Suprapubic skin (tissue), 4 donors: ENCODE results near the gene APOE. TPM values are rescaled to one million over a fixed set of nuclear protein-coding genes. Genes with fewer than 3 reads are reported as not detected.

Experiments used
- DNase-seq, 2 donors: peaks; one replicate each; pipeline ENCODE4 v3.0.0-alpha.2; 2019; ENCODE audit warnings: low spot score in 2 of 2
- H3K27ac ChIP-seq: fragments of 200-600 bp; sonication (generic); one replicate; pipeline ENCODE4 v1.5.1; 2019
- H3K27me3 ChIP-seq: fragments of 200-600 bp; sonication (generic); one replicate; pipeline ENCODE4 v1.5.1; 2019
- H3K36me3 ChIP-seq: fragments of 200-600 bp; sonication (generic); one replicate; pipeline ENCODE4 v1.5.1; 2019
- H3K4me1 ChIP-seq: fragments of 200-600 bp; sonication (generic); one replicate; pipeline ENCODE4 v1.5.1; 2019
- H3K4me3 ChIP-seq: fragments of 200-600 bp; sonication (generic); one replicate; pipeline ENCODE4 v1.5.1; 2019; ENCODE audit warnings: mild to moderate bottlenecking
- H3K9me3 ChIP-seq: fragments of 200-600 bp; sonication (generic); one replicate; pipeline ENCODE4 v1.5.1; 2019
- EP300 ChIP-seq: sonication (generic); formaldehyde crosslinking; IDR thresholded peaks from one replicate; pipeline ENCODE4 v1.6.1; 2017; ENCODE audit warnings: antibody characterized with exemption
- POLR2A ChIP-seq, 2 donors: fragments of 450-650 bp; IDR thresholded peaks; one replicate each; pipeline ENCODE4 v1.6.1; 2017; ENCODE audit warnings: antibody characterized with exemption in 2 of 2, mild to moderate bottlenecking in 2 of 2, moderate library complexity in 2 of 2
- POLR2AphosphoS5 ChIP-seq, 3 donors: sonication (generic); formaldehyde crosslinking; IDR thresholded peaks; one replicate each; pipeline ENCODE4 v1.6.1; 2017; ENCODE audit warnings: antibody characterized with exemption in 3 of 3
- WGBS: methylation state at CpG from one replicate; pipeline ENCODE4 v1.1.5; 2018; 5-methylcytosine and 5-hydroxymethylcytosine counted together
- total RNA-seq, 4 donors: library from RNA; depleted of rRNA; stranded (reverse); fragments of >200 nt; gene quantifications; one replicate each; pipeline ENCODE4 v1.1.0, GENCODE V29; 2016
- TF ChIP-seq, protein P1 (sequence below), 2 donors: fragments of 200-600 bp in 1 of 2; fragments of 450-650 bp in 1 of 2; sonication (generic) in 1 of 2; IDR thresholded peaks; one replicate each; pipeline ENCODE4 v1.5.1; 2016 to 2019; ENCODE audit warnings: antibody characterized with exemption in 2 of 2, mild to moderate bottlenecking in 1 of 2, moderate library complexity in 1 of 2

Gene APOE
- total RNA-seq, 4 donors from 2014 or later, result 418 to 859 (median 594) TPM

DNA sequence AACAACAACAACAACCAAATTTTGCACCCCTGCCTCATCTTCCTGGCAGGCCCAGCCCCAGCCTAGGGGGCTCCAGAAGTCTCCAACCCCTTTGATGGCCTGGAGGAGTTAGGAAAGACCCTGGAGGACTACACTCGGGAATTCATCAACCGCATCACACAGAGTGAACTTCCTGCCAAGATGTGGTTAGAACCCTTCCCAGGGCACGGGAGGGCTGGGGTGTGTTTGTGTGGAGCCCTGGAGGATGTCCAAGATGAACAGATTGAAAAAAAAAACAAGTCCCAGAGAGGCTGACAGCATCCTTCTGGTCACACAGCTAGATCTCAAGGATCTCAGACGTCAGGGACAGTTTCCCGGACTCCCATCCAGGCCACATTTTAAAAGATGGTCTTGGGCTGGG, 22.1 kb downstream of the APOE start:
- Histone ChIP-seq H3K9me3 (no peaks in the 10 kb centered on the region), H3K27ac (no peak overlapping the region), H3K4me3 (no peak overlapping the region), H3K27me3 (no peaks in the 10 kb centered on the region), H3K36me3 (no peaks in the 10 kb centered on the region), H3K4me1 (peaks cover 29% of the 10 kb centered on the region)
- TF ChIP-seq POLR2A (IDR thresholded peaks at IDR 0.05) (no peak), POLR2AphosphoS5 (IDR thresholded peaks at IDR 0.05) (no peak), EP300 (no peak)
- TF ChIP-seq, protein P1, sequence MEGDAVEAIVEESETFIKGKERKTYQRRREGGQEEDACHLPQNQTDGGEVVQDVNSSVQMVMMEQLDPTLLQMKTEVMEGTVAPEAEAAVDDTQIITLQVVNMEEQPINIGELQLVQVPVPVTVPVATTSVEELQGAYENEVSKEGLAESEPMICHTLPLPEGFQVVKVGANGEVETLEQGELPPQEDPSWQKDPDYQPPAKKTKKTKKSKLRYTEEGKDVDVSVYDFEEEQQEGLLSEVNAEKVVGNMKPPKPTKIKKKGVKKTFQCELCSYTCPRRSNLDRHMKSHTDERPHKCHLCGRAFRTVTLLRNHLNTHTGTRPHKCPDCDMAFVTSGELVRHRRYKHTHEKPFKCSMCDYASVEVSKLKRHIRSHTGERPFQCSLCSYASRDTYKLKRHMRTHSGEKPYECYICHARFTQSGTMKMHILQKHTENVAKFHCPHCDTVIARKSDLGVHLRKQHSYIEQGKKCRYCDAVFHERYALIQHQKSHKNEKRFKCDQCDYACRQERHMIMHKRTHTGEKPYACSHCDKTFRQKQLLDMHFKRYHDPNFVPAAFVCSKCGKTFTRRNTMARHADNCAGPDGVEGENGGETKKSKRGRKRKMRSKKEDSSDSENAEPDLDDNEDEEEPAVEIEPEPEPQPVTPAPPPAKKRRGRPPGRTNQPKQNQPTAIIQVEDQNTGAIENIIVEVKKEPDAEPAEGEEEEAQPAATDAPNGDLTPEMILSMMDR (IDR thresholded peaks at IDR 0.05), result no peak
- DNase-seq, result no peak
- 40% methylated on average over 5 of the region's 5 CpGs for WGBS

- WGBS, result 91% methylated on average over 7 of the region's 7 CpGs
- H3K27me3 ChIP-seq, result no peaks in the 10 kb centered on the region
- H3K4me3 ChIP-seq, result no peak overlapping the region
- TF ChIP-seq POLR2A (IDR thresholded peaks at IDR 0.05) (no peak), EP300 (no peak), POLR2AphosphoS5 (IDR thresholded peaks at IDR 0.05) (no peak)
- TF ChIP-seq, protein P1 (IDR thresholded peaks at IDR 0.05), result no peak
- no peaks in the 10 kb centered on the region for H3K36me3 ChIP-seq
- DNase-seq, result no peak
- peaks cover 22% of the 10 kb centered on the region for H3K4me1 ChIP-seq
- H3K27ac ChIP-seq, result no peak overlapping the region
- no peaks in the 10 kb centered on the region for H3K9me3 ChIP-seq
These were observed 24.5 kb downstream of the APOE start for GRCh38 chr19:44930088-44930487.

- no peak for DNase-seq
- Histone ChIP-seq H3K4me3 (no peak overlapping the region), H3K9me3 (no peaks in the 10 kb centered on the region), H3K36me3 (no peaks in the 10 kb centered on the region), H3K27me3 (no peaks in the 10 kb centered on the region), H3K27ac (no peak overlapping the region), H3K4me1 (peaks cover 8% of the 10 kb centered on the region)
- WGBS, result 88% methylated on average over 4 of the region's 4 CpGs
- TF ChIP-seq, protein P1 (IDR thresholded peaks at IDR 0.05), result no peak
- no peak for TF ChIP-seq EP300
- TF ChIP-seq POLR2AphosphoS5 (IDR thresholded peaks at IDR 0.05), result no peak
- no peak for TF ChIP-seq POLR2A (IDR thresholded peaks at IDR 0.05)
These were observed 25.9 kb downstream of the APOE start for GRCh38 chr19:44931541-44931940.

GRCh38 chr19:44939668-44940067, 34.1 kb downstream of the APOE start:
- TF ChIP-seq POLR2A (IDR thresholded peaks at IDR 0.05) (no peak), EP300 (no peak), POLR2AphosphoS5 (IDR thresholded peaks at IDR 0.05) (no peak)
- TF ChIP-seq, protein P1 (IDR thresholded peaks at IDR 0.05), result no peak
- no peaks in the 10 kb centered on the region for H3K27me3 ChIP-seq
- H3K4me1 ChIP-seq, result no peaks in the 10 kb centered on the region
- H3K9me3 ChIP-seq, result no peaks in the 10 kb centered on the region
- H3K4me3 ChIP-seq, result no peak overlapping the region
- WGBS, result 72% methylated on average over 5 of the region's 5 CpGs
- H3K27ac ChIP-seq, result no peak overlapping the region
- no peaks in the 10 kb centered on the region for H3K36me3 ChIP-seq
- no peak for DNase-seq

- Histone ChIP-seq H3K27ac (no peak within 1 kb of the TSS), H3K27me3 (no peaks in the 10 kb centered on the region), H3K4me1 (no peaks in the 10 kb centered on the region), H3K4me3 (no peak within 1 kb of the TSS), H3K9me3 (no peaks in the 10 kb centered on the region), H3K36me3 (no peaks in the 10 kb centered on the region)
- no peak for DNase-seq
- no peak for TF ChIP-seq POLR2AphosphoS5 (IDR thresholded peaks at IDR 0.05)
- no peak for TF ChIP-seq EP300
- no peak for TF ChIP-seq POLR2A (IDR thresholded peaks at IDR 0.05)
- TF ChIP-seq, protein P1 (IDR thresholded peaks at IDR 0.05), result no peak
- 84% methylated on average over 14 of the region's 14 CpGs for WGBS
These were observed 36.5 kb downstream of the APOE start, which contains the start of gene APOC4 for GRCh38 chr19:44942067-44942571. Gene APOC4 (plus strand): TSS chr19:44942237. CDS start chr19:44942278, 41 bp downstream.
